K562 (cell line): Measurements from ENCODE around the gene FBXO22.

Experiments used
- CBX5 ChIP-seq: IDR thresholded peaks from 2 replicates; pipeline ENCODE4 v1.6.1; 2014; ENCODE audit warnings: low read depth, borderline replicate concordance
- ELF1 ChIP-seq: fragments of 200-800 bp; sonication (Bioruptor generic); IDR thresholded peaks from 2 replicates; pipeline ENCODE4 v1.6.1; 2016; ENCODE audit warnings: missing genetic modification characterization, missing compliant biosample characterization
- ETV5 ChIP-seq: sonication (generic); formaldehyde crosslinking; IDR thresholded peaks from 2 replicates; pipeline ENCODE4 v1.4.0; 2020; ENCODE audit warnings: low read depth, mild to moderate bottlenecking, missing genetic modification reagents
- EZH2 ChIP-seq: IDR thresholded peaks from 2 replicates; pipeline ENCODE4 v1.6.1; 2012; ENCODE audit warnings: low read depth, mild to moderate bottlenecking, inconsistent platforms, low read length, borderline replicate concordance
- HMG20A ChIP-seq: fragments of 450-650 bp; formaldehyde crosslinking; conservative IDR thresholded peaks from 2 replicates; pipeline ENCODE4 v1.4.0; 2020; ENCODE audit warnings: mild to moderate bottlenecking, mixed read lengths
- LARP7 ChIP-seq: fragments of 450-650 bp; IDR thresholded peaks from 2 replicates; pipeline ENCODE4 v1.6.1; 2016
- POLR2AphosphoS5 ChIP-seq: IDR thresholded peaks from 2 replicates; pipeline ENCODE4 v1.6.1; 2011; ENCODE audit warnings: mild to moderate bottlenecking, low read depth, low read length, moderate library complexity; ENCODE audit not compliant: control insufficient read depth, insufficient read depth
- TF ChIP-seq, protein P1 (sequence below), 3 experiments: IDR thresholded peaks in 2 of 3; conservative IDR thresholded peaks in 1 of 3; 2 replicates each; pipeline ENCODE4 v1.5.1; 2011 to 2012; ENCODE audit warnings: low read length in 3 of 3, mild to moderate bottlenecking in 3 of 3, control low read depth in 2 of 3, improper control_type of control experiment in 1 of 3, inconsistent platforms in 1 of 3, low read depth in 1 of 3, mixed read lengths in 1 of 3, moderate library complexity in 1 of 3; ENCODE audit not compliant: insufficient read depth in 2 of 3

DNA sequence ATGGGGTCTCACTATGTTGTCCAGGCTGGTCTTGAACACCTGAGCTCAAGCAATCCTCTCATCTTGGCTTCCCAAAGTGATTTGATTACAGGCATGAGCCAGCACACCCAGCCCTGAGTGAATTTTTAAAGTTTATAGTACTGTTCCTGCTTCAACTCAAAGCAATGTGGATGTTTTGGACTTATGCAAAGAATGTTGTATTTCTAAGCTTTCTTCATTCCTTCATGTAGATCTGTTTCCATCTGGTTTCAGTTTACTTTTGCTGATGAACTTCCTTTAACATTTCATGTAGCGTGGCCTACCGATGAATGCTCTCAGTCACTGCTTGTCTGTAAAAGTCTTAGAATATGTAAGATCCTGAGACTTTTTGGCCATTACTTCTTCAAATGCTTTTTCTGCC is 85.4 kb downstream of the FBXO22 start:
- TF ChIP-seq POLR2AphosphoS5 (no peak), ETV5 (CRISPR knock-in tag) (no peak), EZH2 (no peak), HMG20A (no peak), CBX5 (no peak), LARP7 (no peak), ELF1 (tag) (no peak)
- TF ChIP-seq, protein P1, sequence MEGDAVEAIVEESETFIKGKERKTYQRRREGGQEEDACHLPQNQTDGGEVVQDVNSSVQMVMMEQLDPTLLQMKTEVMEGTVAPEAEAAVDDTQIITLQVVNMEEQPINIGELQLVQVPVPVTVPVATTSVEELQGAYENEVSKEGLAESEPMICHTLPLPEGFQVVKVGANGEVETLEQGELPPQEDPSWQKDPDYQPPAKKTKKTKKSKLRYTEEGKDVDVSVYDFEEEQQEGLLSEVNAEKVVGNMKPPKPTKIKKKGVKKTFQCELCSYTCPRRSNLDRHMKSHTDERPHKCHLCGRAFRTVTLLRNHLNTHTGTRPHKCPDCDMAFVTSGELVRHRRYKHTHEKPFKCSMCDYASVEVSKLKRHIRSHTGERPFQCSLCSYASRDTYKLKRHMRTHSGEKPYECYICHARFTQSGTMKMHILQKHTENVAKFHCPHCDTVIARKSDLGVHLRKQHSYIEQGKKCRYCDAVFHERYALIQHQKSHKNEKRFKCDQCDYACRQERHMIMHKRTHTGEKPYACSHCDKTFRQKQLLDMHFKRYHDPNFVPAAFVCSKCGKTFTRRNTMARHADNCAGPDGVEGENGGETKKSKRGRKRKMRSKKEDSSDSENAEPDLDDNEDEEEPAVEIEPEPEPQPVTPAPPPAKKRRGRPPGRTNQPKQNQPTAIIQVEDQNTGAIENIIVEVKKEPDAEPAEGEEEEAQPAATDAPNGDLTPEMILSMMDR (IDR thresholded peaks at IDR 0.05 in 2 of 3, conservative IDR thresholded peaks at IDR 0.05 in 1 of 3; ENCODE audit: insufficient read depth in 2 of 3, low read depth in 1 of 3, low read length in 3 of 3), result no peak
